CD8-positive, alpha-beta memory T cell (primary cell): ENCODE data around the gene NINL. TPM values are rescaled to one million over a fixed set of nuclear protein-coding genes. Genes with fewer than 3 reads are reported as not detected.

ENCODE experiments used
- CTCF ChIA-PET: fragments of 350-600 bp; sonication (Branson Sonifier 250); formaldehyde crosslinking; loops from one replicate; lab custom pipeline; 2021; ENCODE audit warnings: antibody characterized with exemption; lab: Charles Lee
- POLR2A ChIA-PET: fragments of 350-600 bp; sonication (Branson Sonifier 250); formaldehyde crosslinking; loops from one replicate; lab custom pipeline; 2021; ENCODE audit warnings: antibody characterized with exemption; lab: Charles Lee
- DNase-seq, 5 donors: peaks; one replicate each; pipeline versions ENCODE4 v3.0.0 to v3.0.0-alpha.2; 2020 to 2022; ENCODE audit warnings: mixed read lengths in 1 of 5
- H3K27ac ChIP-seq: one replicate; pipeline ENCODE4 v1.7.0; 2013; ENCODE audit warnings: low read depth, mild to moderate bottlenecking, low read length, moderate library complexity
- H3K27me3 ChIP-seq: 2 replicates; pipeline ENCODE4 v1.7.0; 2013; ENCODE audit warnings: low read length, mild to moderate bottlenecking; ENCODE audit not compliant: insufficient read depth, poor library complexity, severe bottlenecking
- H3K36me3 ChIP-seq: 2 replicates; pipeline ENCODE4 v1.7.0; 2013; ENCODE audit warnings: mild to moderate bottlenecking, low read length, moderate library complexity; ENCODE audit not compliant: insufficient read depth
- H3K4me1 ChIP-seq: 2 replicates; pipeline ENCODE4 v1.7.0; 2013; ENCODE audit warnings: mild to moderate bottlenecking, low read length, moderate library complexity; ENCODE audit not compliant: insufficient read depth
- H3K4me3 ChIP-seq: 2 replicates; pipeline ENCODE4 v1.7.0; 2013; ENCODE audit warnings: mild to moderate bottlenecking, low read length
- H3K9me3 ChIP-seq: 2 replicates; pipeline ENCODE4 v1.7.0; 2013; ENCODE audit warnings: mild to moderate bottlenecking, low read length
- H3K27ac Mint-ChIP-seq, 8 donors: one replicate each; pipeline ENCODE4 v1.8.0; 2020 to 2021; ENCODE audit warnings: mixed read lengths in 8 of 8, mild to moderate bottlenecking in 6 of 8, inconsistent platforms in 3 of 8, moderate library complexity in 3 of 8
- H3K27me3 Mint-ChIP-seq, 2 donors: one replicate each; pipeline ENCODE4 v1.8.0; 2020 to 2021; ENCODE audit warnings: mixed read lengths in 2 of 2, mild to moderate bottlenecking in 1 of 2, moderate library complexity in 1 of 2
- H3K36me3 Mint-ChIP-seq, 3 donors: one replicate each; pipeline ENCODE4 v1.8.0; 2020 to 2021; ENCODE audit warnings: mixed read lengths in 3 of 3, inconsistent platforms in 1 of 3, mild to moderate bottlenecking in 1 of 3
- H3K4me1 Mint-ChIP-seq, 3 donors: one replicate each; pipeline ENCODE4 v1.8.0; 2020 to 2021; ENCODE audit warnings: mixed read lengths in 3 of 3, inconsistent platforms in 1 of 3, mild to moderate bottlenecking in 1 of 3
- H3K4me3 Mint-ChIP-seq, 7 donors: one replicate each; pipeline ENCODE4 v1.8.0; 2020 to 2021; ENCODE audit warnings: mixed read lengths in 7 of 7, mild to moderate bottlenecking in 6 of 7, moderate library complexity in 4 of 7, inconsistent platforms in 2 of 7
- H3K9me3 Mint-ChIP-seq, 5 donors: one replicate each; pipeline ENCODE4 v1.8.0; 2020 to 2022; ENCODE audit warnings: mixed read lengths in 5 of 5, mild to moderate bottlenecking in 3 of 5, moderate library complexity in 2 of 5, inconsistent platforms in 1 of 5
- polyA plus RNA-seq: library from polyadenylated mRNA; unstranded; fragments of 300-500 nt; fragmentation: Illumina TruSeq; gene quantifications from one replicate; pipeline ENCODE4 v1.2.3, GENCODE V29; 2021
- total RNA-seq, 2 experiments: library from RNA; stranded (reverse); gene quantifications; one replicate each; pipeline ENCODE4 v1.2.3, GENCODE V29; 2021

Gene NINL
- total and polyA plus RNA-seq, 3 experiments from 2014 or later = 0.64 to 1.5 (median 0.77) TPM

DNA sequence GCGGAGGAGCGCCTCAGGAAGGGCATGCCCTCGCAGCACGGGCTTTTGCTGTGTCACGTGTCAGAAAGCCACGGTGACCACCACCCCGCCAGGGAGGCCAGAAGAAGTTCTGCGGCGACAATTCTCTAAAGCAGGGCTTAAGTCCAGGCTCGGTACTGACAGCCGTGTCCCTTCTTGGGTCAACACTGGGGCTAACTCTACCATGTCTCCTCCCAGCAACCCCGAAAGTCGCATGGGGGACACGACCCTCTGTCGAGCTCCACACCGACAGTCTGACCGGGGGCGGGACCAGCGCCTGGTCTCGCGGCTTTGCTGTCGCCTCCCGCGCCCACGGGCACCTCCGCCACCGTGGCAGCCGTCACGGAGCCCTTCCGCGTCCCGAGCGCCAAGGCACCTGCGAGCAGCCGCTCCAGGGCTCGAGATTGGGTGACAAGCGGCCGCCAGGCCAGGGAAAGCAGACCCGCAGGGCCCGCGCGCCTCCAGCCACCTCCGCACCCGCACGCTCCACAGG is 37.9 kb upstream of the NINL start:
- CTCF ChIA-PET = no interaction called here

DNA sequence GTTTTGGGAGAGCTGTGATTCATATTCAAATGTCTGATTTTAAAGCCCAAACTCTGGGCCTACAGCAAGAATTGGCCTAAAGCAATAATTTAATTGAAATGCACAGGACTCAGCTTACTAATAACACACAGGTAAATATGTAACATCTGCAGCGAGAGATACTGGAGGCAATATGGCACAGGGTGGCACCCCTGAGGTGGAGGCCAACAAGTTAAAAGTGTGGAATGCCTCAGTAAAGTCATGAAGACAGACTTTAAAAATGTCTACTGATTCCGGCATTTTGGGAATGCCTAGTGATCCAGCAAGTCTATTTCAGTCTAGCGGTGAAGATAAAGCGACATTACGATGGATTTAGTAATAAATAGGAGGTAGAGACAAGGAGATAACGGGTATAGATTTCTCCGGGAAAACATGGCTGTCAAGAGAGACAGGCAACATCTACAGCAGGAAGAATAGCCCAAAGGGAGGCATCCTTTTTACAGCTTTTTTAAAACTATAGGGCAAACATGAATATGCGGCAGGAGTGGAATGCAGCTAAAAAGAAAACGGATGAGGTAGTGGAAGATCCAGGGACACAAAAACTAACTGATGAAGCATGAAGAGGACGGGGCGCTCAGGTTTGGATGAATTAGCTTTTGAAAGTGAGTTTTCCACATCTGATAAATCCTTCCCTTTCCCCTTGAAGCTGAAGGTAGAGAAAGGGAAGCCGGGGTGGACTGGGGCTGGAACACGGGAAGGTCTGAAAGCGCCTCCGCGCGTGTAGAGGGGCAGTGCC is 37.3 kb upstream of the NINL start:
- no peaks in the 10 kb centered on the region for H3K27me3 ChIP-seq
- peak overlapping the region; percentile 17 to 95 (median 75) for H3K27ac Mint-ChIP-seq
- H3K9me3 Mint-ChIP-seq = peaks cover 0 to 2% (median 0%) of the 10 kb centered on the region in 5 donors
- H3K4me1 ChIP-seq = peaks cover 13% of the 10 kb centered on the region
- peaks cover 0 to 1% of the 10 kb centered on the region in 2 donors for H3K27me3 Mint-ChIP-seq
- H3K36me3 ChIP-seq = no peaks in the 10 kb centered on the region
- peak overlapping the region; percentile 88 to 98 (median 96) for H3K4me3 Mint-ChIP-seq
- ChIA-PET CTCF (interaction anchor here (1.1 kb wide), 1 partner anchor 16 kb away, joined by 3 read pairs; no protein-coding TSS in a partner anchor), POLR2A (no interaction called here)
- H3K27ac ChIP-seq = peak overlapping the region; percentile 79
- no peak for DNase-seq
- H3K4me3 ChIP-seq = peak overlapping the region; percentile 88
- peaks cover 19 to 24% (median 22%) of the 10 kb centered on the region in 3 donors for H3K4me1 Mint-ChIP-seq
- H3K9me3 ChIP-seq = no peaks in the 10 kb centered on the region
- peaks cover 0 to 6% (median 0%) of the 10 kb centered on the region in 3 donors for H3K36me3 Mint-ChIP-seq

More for the DNA sequence above, 37.9 kb upstream of the NINL start:
- no peaks in the 10 kb centered on the region for H3K9me3 ChIP-seq
- peaks cover 0 to 6% (median 0%) of the 10 kb centered on the region in 3 donors for H3K36me3 Mint-ChIP-seq
- peak overlapping the region; percentile 88 to 98 (median 96) for H3K4me3 Mint-ChIP-seq
- H3K4me3 ChIP-seq = peak overlapping the region; percentile 88
- H3K27me3 Mint-ChIP-seq = peaks cover 0 to 1% of the 10 kb centered on the region in 2 donors
- H3K4me1 ChIP-seq = peaks cover 13% of the 10 kb centered on the region
- peak overlapping the region in 7 of 8 donors; percentile 87 to 97 (median 92) for H3K27ac Mint-ChIP-seq
- H3K27me3 ChIP-seq = no peaks in the 10 kb centered on the region
- H3K36me3 ChIP-seq = no peaks in the 10 kb centered on the region
- peak overlapping the region; percentile 79 for H3K27ac ChIP-seq
- POLR2A ChIA-PET = no interaction called here
- DNase-seq = peak; percentile 2 to 51 (median 15)
- peaks cover 0 to 2% (median 0%) of the 10 kb centered on the region in 5 donors for H3K9me3 Mint-ChIP-seq
- peaks cover 19 to 24% (median 22%) of the 10 kb centered on the region in 3 donors for H3K4me1 Mint-ChIP-seq

DNA sequence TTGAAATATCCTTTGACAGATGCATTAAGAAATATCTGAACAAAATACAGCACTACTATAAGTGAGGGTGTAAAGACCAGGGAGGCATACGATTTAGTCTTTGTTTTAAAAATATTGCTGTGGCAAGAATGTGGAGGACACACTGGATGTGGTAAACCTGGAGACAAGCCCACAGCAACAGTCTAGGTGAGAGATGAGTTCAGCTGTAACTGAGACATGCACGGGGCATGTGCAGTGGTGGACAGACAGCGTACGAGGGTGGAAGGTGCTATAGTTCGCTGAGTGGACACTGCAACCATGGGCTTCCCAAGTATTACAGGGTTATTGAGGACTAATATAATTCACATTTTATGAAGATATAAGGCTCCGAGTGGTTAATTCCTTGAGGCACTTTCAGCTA is 36.7 kb upstream of the NINL start:
- H3K27me3 ChIP-seq = no peaks in the 10 kb centered on the region
- no peak overlapping the region for H3K4me3 ChIP-seq
- H3K4me3 Mint-ChIP-seq = peak overlapping the region; percentile 88 to 98 (median 96)
- H3K9me3 Mint-ChIP-seq = peaks cover 0 to 2% (median 0%) of the 10 kb centered on the region in 5 donors
- ChIA-PET CTCF (interaction anchor here (1.1 kb wide), 1 partner anchor 15 kb away, joined by 3 read pairs; no protein-coding TSS in a partner anchor), POLR2A (no interaction called here)
- no peaks in the 10 kb centered on the region for H3K36me3 ChIP-seq
- no peaks in the 10 kb centered on the region for H3K9me3 ChIP-seq
- H3K27ac ChIP-seq = no peak overlapping the region
- peaks cover 13% of the 10 kb centered on the region for H3K4me1 ChIP-seq
- peaks cover 19 to 24% (median 22%) of the 10 kb centered on the region in 3 donors for H3K4me1 Mint-ChIP-seq
- no peak for DNase-seq
- peaks cover 0 to 1% of the 10 kb centered on the region in 2 donors for H3K27me3 Mint-ChIP-seq
- peak overlapping the region in 4 of 8 donors; percentile 13 to 92 (median 44) for H3K27ac Mint-ChIP-seq
- peaks cover 0 to 6% (median 0%) of the 10 kb centered on the region in 3 donors for H3K36me3 Mint-ChIP-seq

DNA sequence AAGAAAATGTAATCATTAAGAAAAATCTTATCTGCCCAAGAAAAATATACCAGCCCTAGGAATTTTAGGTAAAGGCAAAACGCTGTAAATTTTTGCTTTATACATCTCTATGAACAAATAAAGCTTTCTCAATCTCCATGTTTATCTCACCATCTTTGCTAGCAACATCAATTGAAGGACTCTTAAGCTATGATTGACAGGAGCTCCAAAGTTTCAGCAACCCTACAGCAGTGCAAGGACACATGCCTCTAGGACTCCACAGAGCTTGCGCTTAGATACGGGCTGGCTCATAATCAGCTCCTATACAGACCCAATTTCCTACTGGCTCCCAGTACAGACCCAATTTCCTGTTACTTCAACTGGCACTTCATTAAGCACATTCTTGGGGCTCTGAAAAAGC is 34.2 kb upstream of the NINL start:
- Histone ChIP-seq H3K9me3 (no peaks in the 10 kb centered on the region), H3K4me1 (peaks cover 12% of the 10 kb centered on the region), H3K4me3 (no peak overlapping the region), H3K36me3 (no peaks in the 10 kb centered on the region), H3K27me3 (no peaks in the 10 kb centered on the region), H3K27ac (no peak overlapping the region)
- H3K9me3 Mint-ChIP-seq = no peaks in the 10 kb centered on the region
- peaks cover 17 to 22% (median 21%) of the 10 kb centered on the region in 3 donors for H3K4me1 Mint-ChIP-seq
- CTCF ChIA-PET = no interaction called here
- peaks cover 0 to 14% (median 5%) of the 10 kb centered on the region in 3 donors for H3K36me3 Mint-ChIP-seq
- POLR2A ChIA-PET = no interaction called here
- H3K27ac Mint-ChIP-seq = no peak overlapping the region
- peaks cover 0 to 1% of the 10 kb centered on the region in 2 donors for H3K27me3 Mint-ChIP-seq
- peak overlapping the region in 1 of 7 donors; percentile 27 for H3K4me3 Mint-ChIP-seq
- no peak for DNase-seq

DNA sequence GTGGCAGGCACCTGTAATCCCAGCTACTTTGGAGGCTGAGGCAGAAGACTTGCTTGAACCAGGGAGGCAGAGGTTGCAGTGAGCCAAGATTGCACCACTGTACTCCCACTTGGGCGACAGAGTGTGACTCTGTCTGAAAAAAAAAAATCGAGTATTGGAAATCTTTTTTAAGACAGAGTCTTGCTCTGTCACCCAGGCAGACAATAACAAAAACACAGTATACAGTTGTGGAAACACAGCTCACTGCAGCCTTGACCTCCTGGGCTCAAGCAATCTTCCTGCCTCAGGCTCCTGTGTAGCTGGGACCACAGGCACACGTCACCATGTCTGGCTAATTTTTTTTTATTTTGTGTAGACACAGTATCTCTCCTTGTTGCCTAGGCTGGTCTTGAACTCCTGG is 23.4 kb upstream of the NINL start:
- DNase-seq = no peak
- POLR2A ChIA-PET = no interaction called here
- Mint-ChIP-seq H3K36me3 (peaks cover 0 to 4% (median 3%) of the 10 kb centered on the region in 3 donors), H3K4me1 (no peaks in the 10 kb centered on the region), H3K9me3 (no peaks in the 10 kb centered on the region), H3K27me3 (no peaks in the 10 kb centered on the region), H3K27ac (no peak overlapping the region), H3K4me3 (no peak overlapping the region)
- CTCF ChIA-PET = no interaction called here
- no peaks in the 10 kb centered on the region for H3K9me3 ChIP-seq
- no peaks in the 10 kb centered on the region for H3K4me1 ChIP-seq
- no peak overlapping the region for H3K4me3 ChIP-seq
- no peaks in the 10 kb centered on the region for H3K27me3 ChIP-seq
- no peaks in the 10 kb centered on the region for H3K36me3 ChIP-seq
- no peak overlapping the region for H3K27ac ChIP-seq

DNA sequence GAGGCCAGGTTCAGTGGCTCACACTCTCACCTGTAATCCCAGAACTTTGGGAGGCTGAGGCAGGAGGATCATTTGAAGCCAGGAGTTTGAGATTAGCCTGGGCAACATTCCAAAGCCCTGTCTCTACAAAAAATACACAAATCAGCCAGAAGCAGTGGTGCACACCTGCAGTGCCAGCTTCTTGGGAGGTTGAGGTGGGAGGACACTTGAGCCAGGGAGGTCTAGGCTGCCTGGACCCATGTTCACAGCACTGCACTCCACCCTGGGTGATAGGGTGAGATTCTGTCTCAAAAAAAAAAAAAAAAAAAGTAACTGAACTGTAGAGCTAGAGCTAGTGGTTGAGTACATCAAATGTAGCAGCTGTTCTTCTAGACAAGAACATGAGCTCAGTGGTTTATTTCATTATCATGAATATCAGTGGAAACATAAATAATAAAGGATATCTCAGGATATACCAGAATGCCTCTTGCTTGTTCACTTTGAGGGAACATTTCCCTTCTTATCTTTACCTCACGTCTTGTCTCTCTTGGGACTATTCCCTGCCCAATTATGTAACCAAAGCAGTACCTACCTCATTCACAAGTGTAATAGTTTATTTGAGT is 20.9 kb upstream of the NINL start:
- POLR2A ChIA-PET = no interaction called here

DNA sequence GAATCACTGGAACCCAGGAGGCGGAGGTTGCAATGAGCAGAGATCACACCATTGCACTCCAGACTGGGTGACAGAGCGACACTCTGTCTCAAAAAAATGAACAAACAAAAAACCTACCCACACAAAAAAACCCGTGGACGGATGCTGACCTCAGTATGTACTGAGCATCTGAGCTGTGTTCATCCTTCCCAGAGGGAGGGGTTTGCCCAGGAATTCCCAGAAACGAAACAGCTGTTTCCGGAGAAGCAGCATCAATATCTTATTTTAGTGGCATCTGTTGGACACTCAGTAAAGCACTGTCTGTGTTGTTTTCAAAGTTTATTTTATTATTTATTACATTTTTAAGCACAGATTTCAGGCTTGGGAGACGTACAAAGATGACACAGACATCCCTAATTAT is 19.8 kb upstream of the NINL start:
- no peaks in the 10 kb centered on the region for H3K27me3 ChIP-seq
- DNase-seq = no peak
- no peak overlapping the region for H3K27ac ChIP-seq
- no peak overlapping the region for H3K4me3 ChIP-seq
- no peak overlapping the region for H3K27ac Mint-ChIP-seq
- H3K4me1 ChIP-seq = no peaks in the 10 kb centered on the region
- H3K36me3 Mint-ChIP-seq = peaks cover 0 to 3% (median 0%) of the 10 kb centered on the region in 3 donors
- no peaks in the 10 kb centered on the region for H3K9me3 ChIP-seq
- ChIA-PET POLR2A (no interaction called here), CTCF (no interaction called here)
- H3K4me1 Mint-ChIP-seq = no peaks in the 10 kb centered on the region
- H3K27me3 Mint-ChIP-seq = peaks cover 0 to 6% of the 10 kb centered on the region in 2 donors
- H3K9me3 Mint-ChIP-seq = no peaks in the 10 kb centered on the region
- H3K4me3 Mint-ChIP-seq = no peak overlapping the region
- H3K36me3 ChIP-seq = no peaks in the 10 kb centered on the region

More for the DNA sequence above, 20.9 kb upstream of the NINL start:
- Mint-ChIP-seq H3K27me3 (peaks cover 0 to 2% of the 10 kb centered on the region in 2 donors), H3K27ac (no peak overlapping the region), H3K36me3 (peaks cover 0 to 3% (median 0%) of the 10 kb centered on the region in 3 donors), H3K4me1 (no peaks in the 10 kb centered on the region), H3K9me3 (no peaks in the 10 kb centered on the region), H3K4me3 (no peak overlapping the region)
- Histone ChIP-seq H3K27me3 (no peaks in the 10 kb centered on the region), H3K27ac (no peak overlapping the region), H3K36me3 (no peaks in the 10 kb centered on the region), H3K9me3 (no peaks in the 10 kb centered on the region), H3K4me3 (no peak overlapping the region), H3K4me1 (no peaks in the 10 kb centered on the region)
- CTCF ChIA-PET = interaction anchor here (1.2 to 1.4 kb wide), 2 partner anchors 9 to 16 kb away, joined by 3 read pairs; no protein-coding TSS in a partner anchor
- DNase-seq = no peak
